ENCODE measurements around the gene CALHM2. TPM values are rescaled to one million over a fixed set of nuclear protein-coding genes. Genes with fewer than 3 reads are reported as not detected.

The CALHM2 gene
- total RNA-seq, 1 donor from 2014 or later, result 45.0 TPM

DNA sequence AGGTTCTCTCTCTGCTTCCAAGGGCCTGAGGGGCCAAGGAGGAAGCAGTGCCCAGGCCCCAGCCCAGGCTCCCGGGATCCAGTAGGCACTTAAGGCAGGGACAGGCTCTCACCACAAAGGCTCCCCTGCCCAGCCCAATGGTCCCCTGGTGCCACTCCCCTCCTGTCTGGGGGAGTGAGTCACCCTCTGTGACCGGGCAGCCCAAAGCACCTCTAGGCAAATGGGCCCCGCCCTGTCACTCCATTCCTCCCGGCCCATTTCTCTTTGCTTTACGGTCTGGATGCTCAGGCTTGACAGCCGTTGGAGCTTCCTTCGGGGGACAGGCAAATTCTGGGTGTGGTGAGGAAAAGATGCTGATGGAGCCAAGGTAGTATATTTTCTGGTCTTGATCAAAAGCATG is 27.0 kb upstream of the CALHM2 start, which contains the start of gene CALHM3:
Gene CALHM3, minus strand, starts transcription at position 106 of the 400 bp plus-strand sequence. CDS start 208 bp downstream, outside the sequence.
- intact Hi-C loops (cut with DNase I), result no loop called here
- Histone ChIP-seq H3K4me1 (no peaks in the 10 kb centered on the region), H3K9me3 (no peaks in the 10 kb centered on the region), H3K27ac (no peak within 1 kb of the TSS), H3K36me3 (no peaks in the 10 kb centered on the region), H3K4me3 (no peak within 1 kb of the TSS), H3K27me3 (ENCODE audit: low read depth) (no peaks in the 10 kb centered on the region)
- DNase-seq, result no peak
- TF ChIP-seq, protein P1, sequence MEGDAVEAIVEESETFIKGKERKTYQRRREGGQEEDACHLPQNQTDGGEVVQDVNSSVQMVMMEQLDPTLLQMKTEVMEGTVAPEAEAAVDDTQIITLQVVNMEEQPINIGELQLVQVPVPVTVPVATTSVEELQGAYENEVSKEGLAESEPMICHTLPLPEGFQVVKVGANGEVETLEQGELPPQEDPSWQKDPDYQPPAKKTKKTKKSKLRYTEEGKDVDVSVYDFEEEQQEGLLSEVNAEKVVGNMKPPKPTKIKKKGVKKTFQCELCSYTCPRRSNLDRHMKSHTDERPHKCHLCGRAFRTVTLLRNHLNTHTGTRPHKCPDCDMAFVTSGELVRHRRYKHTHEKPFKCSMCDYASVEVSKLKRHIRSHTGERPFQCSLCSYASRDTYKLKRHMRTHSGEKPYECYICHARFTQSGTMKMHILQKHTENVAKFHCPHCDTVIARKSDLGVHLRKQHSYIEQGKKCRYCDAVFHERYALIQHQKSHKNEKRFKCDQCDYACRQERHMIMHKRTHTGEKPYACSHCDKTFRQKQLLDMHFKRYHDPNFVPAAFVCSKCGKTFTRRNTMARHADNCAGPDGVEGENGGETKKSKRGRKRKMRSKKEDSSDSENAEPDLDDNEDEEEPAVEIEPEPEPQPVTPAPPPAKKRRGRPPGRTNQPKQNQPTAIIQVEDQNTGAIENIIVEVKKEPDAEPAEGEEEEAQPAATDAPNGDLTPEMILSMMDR (IDR thresholded peaks at IDR 0.05), result no peak
- ATAC-seq, result peak in 1 of 2 donors; percentile 59

DNA sequence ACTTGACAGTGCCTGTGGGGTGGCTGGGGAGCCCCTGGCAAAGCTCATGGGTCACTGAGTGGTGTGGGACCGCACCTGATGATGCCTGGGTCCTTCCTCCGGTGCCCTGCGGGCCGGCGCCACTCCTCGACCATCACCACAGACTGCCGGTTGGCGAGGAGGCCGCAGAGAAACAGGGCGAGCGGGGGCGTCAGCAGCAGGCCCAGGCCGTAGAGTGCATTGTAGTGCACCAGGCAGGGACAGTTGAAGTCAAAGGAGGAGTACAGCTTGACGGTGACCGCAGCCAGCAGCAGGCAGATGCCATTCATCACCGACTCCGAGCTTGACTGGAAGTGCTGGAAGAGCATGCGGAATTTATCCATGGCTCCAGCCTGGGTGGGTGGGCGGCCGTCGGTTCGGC is 26.5 kb upstream of the CALHM2 start:
- TF ChIP-seq, protein P1 (IDR thresholded peaks at IDR 0.05), result no peak
- Histone ChIP-seq H3K27me3 (ENCODE audit: low read depth) (no peaks in the 10 kb centered on the region), H3K9me3 (no peaks in the 10 kb centered on the region), H3K4me1 (no peaks in the 10 kb centered on the region), H3K4me3 (no peak overlapping the region), H3K27ac (no peak overlapping the region), H3K36me3 (no peaks in the 10 kb centered on the region)
- ATAC-seq (no peak), DNase-seq (no peak)
- intact Hi-C loops (cut with DNase I), result no loop called here

DNA sequence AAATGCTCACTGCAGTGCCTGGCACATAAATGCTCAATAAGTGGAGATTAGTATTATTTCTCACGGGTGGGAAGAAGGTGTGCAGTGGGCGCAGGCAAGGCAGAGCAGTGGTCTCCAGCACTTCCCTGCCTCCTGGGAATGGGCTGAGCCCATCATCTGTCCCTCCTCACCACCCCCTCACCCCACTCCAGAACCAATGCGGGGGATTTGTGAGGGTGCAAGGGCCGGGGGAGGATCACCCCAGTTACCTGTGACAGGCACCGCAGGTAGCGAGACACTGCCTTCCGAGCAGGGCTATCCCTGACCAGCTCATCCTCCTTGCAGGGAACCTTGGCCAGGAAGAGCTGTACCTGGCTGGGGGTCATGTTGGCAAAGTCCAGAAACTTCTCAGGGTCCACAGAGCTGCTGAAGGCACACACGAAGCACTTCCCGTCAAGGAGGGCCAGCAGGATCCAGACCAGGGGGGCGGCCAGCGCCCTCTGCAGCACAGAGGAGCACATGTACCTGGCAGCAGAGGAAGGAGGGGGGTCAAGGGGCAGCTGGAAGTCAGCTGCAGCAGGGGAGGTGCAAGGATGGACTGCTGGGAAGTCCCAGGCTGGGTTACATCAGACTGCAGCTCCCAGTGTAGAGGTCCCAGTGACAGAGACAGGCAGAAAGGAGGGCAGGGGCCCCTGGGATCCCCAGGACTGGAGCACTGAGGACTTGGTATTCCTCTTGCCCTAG is 24.0 kb upstream of the CALHM2 start:
- ATAC-seq, result no peak

DNA sequence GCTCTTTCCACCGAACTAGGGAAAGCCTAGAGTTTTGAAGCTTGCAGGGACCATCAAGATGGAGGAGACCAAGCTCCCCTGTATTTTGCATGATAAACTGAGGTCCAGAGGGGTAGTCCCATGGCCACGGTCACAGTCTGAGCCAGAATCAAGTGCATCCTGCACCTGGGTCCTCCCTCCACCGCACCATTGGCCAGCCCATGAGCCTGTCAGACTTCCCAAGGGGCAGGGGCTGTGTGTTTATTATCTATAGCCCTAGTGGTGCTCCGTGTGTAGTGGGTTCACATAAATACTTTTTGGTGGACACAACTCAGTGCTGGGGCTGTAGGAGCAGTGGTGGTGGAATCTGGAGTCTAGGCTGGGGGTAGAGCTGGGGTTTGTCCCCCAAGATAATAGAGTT is 23.3 kb upstream of the CALHM2 start:
- H3K4me1 ChIP-seq, result peaks cover 21% of the 10 kb centered on the region
- no peaks in the 10 kb centered on the region for H3K36me3 ChIP-seq
- DNase-seq (no peak), ATAC-seq (no peak)
- H3K27ac ChIP-seq, result no peak overlapping the region
- TF ChIP-seq, protein P1 (IDR thresholded peaks at IDR 0.05), result no peak
- intact Hi-C loops (cut with DNase I), result no loop called here
- no peaks in the 10 kb centered on the region for H3K27me3 ChIP-seq (ENCODE audit: low read depth)
- H3K9me3 ChIP-seq, result no peaks in the 10 kb centered on the region
- H3K4me3 ChIP-seq, result no peak overlapping the region

More for the DNA sequence above, 24.0 kb upstream of the CALHM2 start:
- TF ChIP-seq, protein P1 (IDR thresholded peaks at IDR 0.05), result no peak
- no peak overlapping the region for H3K27ac ChIP-seq
- peaks cover 13% of the 10 kb centered on the region for H3K4me1 ChIP-seq
- no peaks in the 10 kb centered on the region for H3K9me3 ChIP-seq
- intact Hi-C loops (cut with DNase I), result no loop called here
- H3K36me3 ChIP-seq, result no peaks in the 10 kb centered on the region
- H3K4me3 ChIP-seq, result no peak overlapping the region
- no peaks in the 10 kb centered on the region for H3K27me3 ChIP-seq (ENCODE audit: low read depth)
- DNase-seq, result no peak

DNA sequence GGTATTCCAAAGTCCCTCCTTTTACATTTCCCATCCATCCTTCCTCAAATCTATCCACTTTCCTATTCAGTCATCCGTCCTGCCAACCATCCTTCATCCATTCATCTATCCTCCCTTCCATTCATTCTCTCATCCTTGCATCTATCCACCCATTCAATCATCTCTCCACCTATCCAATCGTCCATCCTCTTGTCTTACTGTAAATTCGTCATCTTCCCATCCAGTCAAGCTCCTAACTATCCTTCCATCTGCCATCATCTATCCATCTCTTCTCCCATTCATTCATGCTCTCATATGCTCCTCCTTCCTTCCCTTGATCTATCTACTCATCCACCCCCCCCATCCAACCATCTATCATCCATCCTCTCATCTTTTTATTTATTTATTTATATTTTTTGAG is 21.9 kb upstream of the CALHM2 start:
- TF ChIP-seq, protein P1 (IDR thresholded peaks at IDR 0.05), result no peak
- no peak for ATAC-seq
- no peaks in the 10 kb centered on the region for H3K27me3 ChIP-seq (ENCODE audit: low read depth)

More for the DNA sequence above, 21.9 kb upstream of the CALHM2 start:
- H3K9me3 ChIP-seq, result no peaks in the 10 kb centered on the region
- H3K27ac ChIP-seq, result no peak overlapping the region
- H3K36me3 ChIP-seq, result no peaks in the 10 kb centered on the region
- peaks cover 23% of the 10 kb centered on the region for H3K4me1 ChIP-seq
- no peak overlapping the region for H3K4me3 ChIP-seq
- DNase-seq, result no peak
- intact Hi-C loops (cut with DNase I), result no loop called here

Measured in lower lobe of right lung (tissue), 2 donors.